GM12878 (cell line): ENCODE measurements around the gene CFAP57. TPM values are rescaled to one million over a fixed set of nuclear protein-coding genes. Genes with fewer than 3 reads are reported as not detected.
A peak's percentile ranks its signal among the peaks of the same experiment; 100 is the strongest.

Source experiments
- BHLHE40 ChIP-seq, 2 experiments: fragments of 450-650 bp in 1 of 2; IDR thresholded peaks; 2 replicates each; pipeline ENCODE4 v1.6.1; 2011 to 2017; ENCODE audit warnings: low read depth in 2 of 2, borderline replicate concordance in 1 of 2, improper control_type of control experiment in 1 of 2, low read length in 1 of 2, mild to moderate bottlenecking in 1 of 2
- HDGF ChIP-seq: fragments of 450-650 bp; IDR thresholded peaks from 2 replicates; pipeline ENCODE4 v1.6.1; 2016; ENCODE audit warnings: antibody characterized with exemption
- IKZF2 ChIP-seq, 2 experiments: fragments of 450-650 bp; IDR thresholded peaks; 2 replicates each; pipeline ENCODE4 v1.6.1; 2017; ENCODE audit warnings: mild to moderate bottlenecking in 2 of 2, moderate library complexity in 2 of 2
- LARP7 ChIP-seq: fragments of 450-650 bp; IDR thresholded peaks from 2 replicates; pipeline ENCODE4 v1.6.1; 2017; ENCODE audit warnings: mild to moderate bottlenecking
- MEF2B ChIP-seq: fragments of 450-650 bp; IDR thresholded peaks from 2 replicates; pipeline ENCODE4 v1.6.1; 2018; ENCODE audit warnings: mild to moderate bottlenecking, moderate library complexity; ENCODE audit not compliant: partially characterized antibody, poor library complexity, severe bottlenecking
- MYC ChIP-seq: IDR thresholded peaks from 2 replicates; pipeline ENCODE4 v1.6.1; 2011; ENCODE audit warnings: mild to moderate bottlenecking, low read length, moderate library complexity, inconsistent platforms; ENCODE audit not compliant: insufficient read depth, insufficient replicate concordance, insufficient read length, severe bottlenecking
- NFIC ChIP-seq: IDR thresholded peaks from 2 replicates; pipeline ENCODE4 v1.6.1; 2012; ENCODE audit warnings: low read depth, mild to moderate bottlenecking, inconsistent platforms, low read length, moderate library complexity
- RELB ChIP-seq: fragments of 450-650 bp; IDR thresholded peaks from 2 replicates; pipeline ENCODE4 v1.6.1; 2017; ENCODE audit warnings: low read depth, mild to moderate bottlenecking, moderate library complexity
- RUNX3 ChIP-seq: IDR thresholded peaks from 2 replicates; pipeline ENCODE4 v1.6.1; 2012; ENCODE audit warnings: low read length, inconsistent platforms
- STAT1 ChIP-seq: fragments of 450-650 bp; conservative IDR thresholded peaks from 2 replicates; pipeline ENCODE4 v1.6.1; 2014; ENCODE audit warnings: antibody characterized with exemption, mild to moderate bottlenecking
- SUPT20H ChIP-seq: IDR thresholded peaks from 2 replicates; pipeline ENCODE4 v1.6.1; 2011; ENCODE audit warnings: low read depth, mild to moderate bottlenecking, low read length, moderate library complexity, borderline replicate concordance; ENCODE audit not compliant: control insufficient read depth
- TCF12 ChIP-seq: IDR thresholded peaks from 2 replicates; pipeline ENCODE4 v1.6.1; 2011; ENCODE audit warnings: low read depth, mild to moderate bottlenecking, low read length
- ZNF592 ChIP-seq: fragments of 450-650 bp; IDR thresholded peaks from 2 replicates; pipeline ENCODE4 v1.6.1; 2017; ENCODE audit warnings: mild to moderate bottlenecking, moderate library complexity
- polyA plus RNA-seq, 11 experiments: library from polyadenylated mRNA; depleted of rRNA in 4 of 11; unstranded in 6 of 11; stranded (reverse) in 5 of 11; fragments of >200 nt; fragmentation: Nextera tagmentation in 4 of 11; fragmentation: Illumina TruSeq in 1 of 11; extraction: Ambion mirVana in 4 of 11; extraction: Trizol in 1 of 11; gene quantifications; 1 replicate in 1 of 11; 2 replicates in 10 of 11; pipeline versions ENCODE4 v1.2.1 to v1.2.3, GENCODE V29; 2011 to 2016; ENCODE audit warnings: inconsistent platforms in 2 of 11, missing spikeins in 2 of 11, low read depth in 1 of 11
- total RNA-seq, 4 experiments: library from RNA; depleted of rRNA in 3 of 4; stranded (reverse); fragments of >200 nt in 3 of 4; fragmentation: Illumina TruSeq in 1 of 4; extraction: Trizol in 1 of 4; gene quantifications; 2 replicates each; pipeline versions ENCODE4 v1.2.1 to v1.2.3, GENCODE V29; 2013 to 2021
- TF ChIP-seq, protein P1 (sequence below): fragments of 450-650 bp; IDR thresholded peaks from 2 replicates; pipeline ENCODE4 v1.6.1; 2017; ENCODE audit warnings: mild to moderate bottlenecking, low read depth, inconsistent platforms; ENCODE audit not compliant: poor library complexity, severe bottlenecking
- TF ChIP-seq, protein P2 (sequence below): fragments of 450-650 bp; IDR thresholded peaks from 2 replicates; pipeline ENCODE4 v1.6.1; 2016; ENCODE audit warnings: mild to moderate bottlenecking, moderate library complexity, borderline replicate concordance
- TF ChIP-seq, protein P3 (sequence below): IDR thresholded peaks from 2 replicates; pipeline ENCODE4 v1.6.1; 2012; ENCODE audit warnings: low read length, inconsistent platforms

Gene CFAP57
- total and polyA plus RNA-seq, 10 of the 15 experiments (the other 5 are each of a cell fraction or from before 2014, with no cell fraction given), result 0.45 to 4.8 (median 1.3) TPM

GRCh38 chr1:43204394-43204793, 32.3 kb downstream of the CFAP57 start (continued):
- TF ChIP-seq ZNF592 (no peak), NFIC (peak; percentile 48; the same call in 1 of the 2 replicates), BHLHE40 (IDR thresholded peaks at IDR 0.05; ENCODE audit: borderline replicate concordance in 1 of 2, low read depth in 2 of 2, low read length in 1 of 2) (no peak), LARP7 (no peak), SUPT20H (no peak), HDGF (no peak), MYC (no peak), RELB (no peak), RUNX3 (peak; percentile 37), IKZF2 (IDR thresholded peaks at IDR 0.05) (no peak), TCF12 (no peak), STAT1 (no peak), MEF2B (peak; percentile 15)
- TF ChIP-seq, protein P1, sequence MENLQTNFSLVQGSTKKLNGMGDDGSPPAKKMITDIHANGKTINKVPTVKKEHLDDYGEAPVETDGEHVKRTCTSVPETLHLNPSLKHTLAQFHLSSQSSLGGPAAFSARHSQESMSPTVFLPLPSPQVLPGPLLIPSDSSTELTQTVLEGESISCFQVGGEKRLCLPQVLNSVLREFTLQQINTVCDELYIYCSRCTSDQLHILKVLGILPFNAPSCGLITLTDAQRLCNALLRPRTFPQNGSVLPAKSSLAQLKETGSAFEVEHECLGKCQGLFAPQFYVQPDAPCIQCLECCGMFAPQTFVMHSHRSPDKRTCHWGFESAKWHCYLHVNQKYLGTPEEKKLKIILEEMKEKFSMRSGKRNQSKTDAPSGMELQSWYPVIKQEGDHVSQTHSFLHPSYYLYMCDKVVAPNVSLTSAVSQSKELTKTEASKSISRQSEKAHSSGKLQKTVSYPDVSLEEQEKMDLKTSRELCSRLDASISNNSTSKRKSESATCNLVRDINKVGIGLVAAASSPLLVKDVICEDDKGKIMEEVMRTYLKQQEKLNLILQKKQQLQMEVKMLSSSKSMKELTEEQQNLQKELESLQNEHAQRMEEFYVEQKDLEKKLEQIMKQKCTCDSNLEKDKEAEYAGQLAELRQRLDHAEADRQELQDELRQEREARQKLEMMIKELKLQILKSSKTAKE, result no peak
- TF ChIP-seq, protein P2, sequence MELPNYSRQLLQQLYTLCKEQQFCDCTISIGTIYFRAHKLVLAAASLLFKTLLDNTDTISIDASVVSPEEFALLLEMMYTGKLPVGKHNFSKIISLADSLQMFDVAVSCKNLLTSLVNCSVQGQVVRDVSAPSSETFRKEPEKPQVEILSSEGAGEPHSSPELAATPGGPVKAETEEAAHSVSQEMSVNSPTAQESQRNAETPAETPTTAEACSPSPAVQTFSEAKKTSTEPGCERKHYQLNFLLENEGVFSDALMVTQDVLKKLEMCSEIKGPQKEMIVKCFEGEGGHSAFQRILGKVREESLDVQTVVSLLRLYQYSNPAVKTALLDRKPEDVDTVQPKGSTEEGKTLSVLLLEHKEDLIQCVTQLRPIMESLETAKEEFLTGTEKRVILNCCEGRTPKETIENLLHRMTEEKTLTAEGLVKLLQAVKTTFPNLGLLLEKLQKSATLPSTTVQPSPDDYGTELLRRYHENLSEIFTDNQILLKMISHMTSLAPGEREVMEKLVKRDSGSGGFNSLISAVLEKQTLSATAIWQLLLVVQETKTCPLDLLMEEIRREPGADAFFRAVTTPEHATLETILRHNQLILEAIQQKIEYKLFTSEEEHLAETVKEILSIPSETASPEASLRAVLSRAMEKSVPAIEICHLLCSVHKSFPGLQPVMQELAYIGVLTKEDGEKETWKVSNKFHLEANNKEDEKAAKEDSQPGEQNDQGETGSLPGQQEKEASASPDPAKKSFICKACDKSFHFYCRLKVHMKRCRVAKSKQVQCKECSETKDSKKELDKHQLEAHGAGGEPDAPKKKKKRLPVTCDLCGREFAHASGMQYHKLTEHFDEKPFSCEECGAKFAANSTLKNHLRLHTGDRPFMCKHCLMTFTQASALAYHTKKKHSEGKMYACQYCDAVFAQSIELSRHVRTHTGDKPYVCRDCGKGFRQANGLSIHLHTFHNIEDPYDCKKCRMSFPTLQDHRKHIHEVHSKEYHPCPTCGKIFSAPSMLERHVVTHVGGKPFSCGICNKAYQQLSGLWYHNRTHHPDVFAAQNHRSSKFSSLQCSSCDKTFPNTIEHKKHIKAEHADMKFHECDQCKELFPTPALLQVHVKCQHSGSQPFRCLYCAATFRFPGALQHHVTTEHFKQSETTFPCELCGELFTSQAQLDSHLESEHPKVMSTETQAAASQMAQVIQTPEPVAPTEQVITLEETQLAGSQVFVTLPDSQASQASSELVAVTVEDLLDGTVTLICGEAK, result no peak
- TF ChIP-seq, protein P3, sequence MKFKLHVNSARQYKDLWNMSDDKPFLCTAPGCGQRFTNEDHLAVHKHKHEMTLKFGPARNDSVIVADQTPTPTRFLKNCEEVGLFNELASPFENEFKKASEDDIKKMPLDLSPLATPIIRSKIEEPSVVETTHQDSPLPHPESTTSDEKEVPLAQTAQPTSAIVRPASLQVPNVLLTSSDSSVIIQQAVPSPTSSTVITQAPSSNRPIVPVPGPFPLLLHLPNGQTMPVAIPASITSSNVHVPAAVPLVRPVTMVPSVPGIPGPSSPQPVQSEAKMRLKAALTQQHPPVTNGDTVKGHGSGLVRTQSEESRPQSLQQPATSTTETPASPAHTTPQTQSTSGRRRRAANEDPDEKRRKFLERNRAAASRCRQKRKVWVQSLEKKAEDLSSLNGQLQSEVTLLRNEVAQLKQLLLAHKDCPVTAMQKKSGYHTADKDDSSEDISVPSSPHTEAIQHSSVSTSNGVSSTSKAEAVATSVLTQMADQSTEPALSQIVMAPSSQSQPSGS, result 0 out of 2 replicates have a peak, but pooled peaks have one; percentile 33
